ENCODE data around the gene NR5A1. TPM values are rescaled to one million over a fixed set of nuclear protein-coding genes. Genes with fewer than 3 reads are reported as not detected.

NR5A1 gene
- not detected in 2 replicates for total RNA-seq

DNA sequence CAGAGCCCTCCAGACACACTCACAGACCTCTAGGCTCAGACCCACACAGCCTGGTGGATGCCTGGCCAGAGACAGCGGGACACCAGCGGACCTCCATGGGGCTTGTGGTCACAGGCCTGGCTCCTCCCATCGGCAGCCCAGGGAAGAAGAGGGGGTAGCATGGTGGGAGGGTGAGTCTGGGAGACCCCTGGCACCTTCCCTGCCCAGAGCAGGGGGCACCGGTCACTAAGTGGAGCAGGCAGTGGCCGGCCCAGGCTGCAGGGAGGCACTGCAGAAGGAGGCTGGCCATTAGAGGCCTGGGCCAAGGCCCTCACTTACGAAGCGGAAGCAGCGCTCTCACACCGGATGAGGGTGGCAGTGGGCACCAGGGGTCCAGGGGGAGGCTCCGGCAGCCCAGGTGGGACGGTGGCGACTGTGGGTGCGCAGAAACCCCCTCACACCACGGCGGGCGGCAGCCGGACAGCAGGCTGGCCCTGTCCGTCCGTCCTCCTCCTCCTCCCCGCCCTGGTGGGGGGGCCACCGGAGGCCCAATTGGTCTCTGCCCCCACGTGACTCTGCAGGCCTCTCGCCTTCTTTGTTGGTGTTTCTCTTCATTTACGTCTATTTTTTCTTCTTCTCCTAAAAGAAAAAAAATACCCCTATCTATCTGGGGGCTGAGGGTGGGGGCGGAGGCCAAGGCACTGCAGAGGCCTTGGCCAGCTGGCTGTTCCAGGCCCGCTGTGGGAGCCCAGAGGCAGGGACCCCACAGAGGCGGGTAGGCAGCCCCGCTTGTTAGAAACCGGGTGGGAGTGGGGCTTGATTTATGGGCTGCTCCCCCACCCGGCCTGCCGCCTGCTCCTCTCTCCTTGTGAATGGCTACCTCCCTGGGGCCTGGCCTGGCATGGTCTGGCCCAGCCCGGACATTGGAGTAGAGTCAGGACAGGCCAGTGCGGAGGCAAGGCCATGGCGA lies at the start of gene NR5A1:
NR5A1 (minus strand) TSS at position 469 of the 949 bp plus-strand sequence. CDS start 4,004 bp downstream, outside the sequence.
- intact Hi-C loops (cut with micrococcal nuclease): no loop called here

DNA sequence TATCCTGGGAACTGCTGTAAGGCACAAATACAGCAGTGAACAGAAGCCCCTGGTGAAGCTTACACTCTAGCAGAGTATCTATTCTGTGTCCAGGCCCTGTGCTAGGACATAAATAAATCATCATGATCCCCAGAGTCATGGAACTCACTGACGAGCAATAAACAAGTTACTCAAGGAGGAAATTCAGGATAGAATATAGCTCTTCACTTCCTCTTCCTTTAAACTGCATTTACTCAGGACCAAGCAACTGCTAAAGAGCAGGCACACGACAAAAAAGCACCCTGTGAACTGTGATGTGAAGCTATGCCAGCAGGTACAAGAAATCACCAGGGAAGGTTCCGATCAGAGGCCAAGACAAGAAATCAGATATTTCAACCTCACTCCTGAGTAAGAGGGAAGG lies 47.8 kb upstream of the NR5A1 start:
- intact Hi-C loops (cut with micrococcal nuclease): no loop called here

DNA sequence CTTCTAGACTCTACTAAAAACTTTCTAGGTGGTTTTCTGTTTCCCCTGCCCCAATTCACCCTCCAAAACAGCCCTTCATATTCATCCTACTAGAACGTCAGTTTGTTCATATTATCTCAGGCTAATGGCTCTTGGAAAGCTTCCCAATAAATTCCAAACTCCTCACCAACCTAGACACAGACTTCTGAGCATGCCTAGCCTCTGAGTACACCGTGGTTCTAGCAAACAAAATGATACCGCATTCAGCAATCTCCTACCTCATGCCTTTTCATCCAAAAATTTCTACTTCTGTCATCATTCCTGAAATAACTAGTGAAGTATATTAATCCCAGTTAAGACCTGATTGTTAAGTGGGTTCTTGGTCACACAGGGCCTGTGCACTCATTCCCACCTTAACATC lies 46.5 kb upstream of the NR5A1 start:
- intact Hi-C loops (cut with micrococcal nuclease): no loop called here

DNA sequence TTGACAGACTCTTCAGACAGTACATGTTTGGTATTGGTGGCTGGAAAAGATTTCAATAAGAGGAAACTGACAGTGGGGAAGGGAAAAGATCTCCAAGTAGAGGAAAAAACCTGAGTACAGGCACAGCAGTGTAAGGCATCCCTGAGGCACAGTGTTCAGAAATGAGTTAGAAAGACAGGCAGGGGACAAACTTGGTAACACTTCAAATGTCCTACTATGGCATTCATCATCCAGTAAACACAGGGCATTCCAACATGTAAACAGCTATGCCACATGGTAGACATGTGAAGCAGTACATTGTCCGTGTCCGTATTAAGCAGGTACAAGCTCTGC lies 45.0 kb upstream of the NR5A1 start:
- intact Hi-C loops (cut with micrococcal nuclease): no loop called here

DNA sequence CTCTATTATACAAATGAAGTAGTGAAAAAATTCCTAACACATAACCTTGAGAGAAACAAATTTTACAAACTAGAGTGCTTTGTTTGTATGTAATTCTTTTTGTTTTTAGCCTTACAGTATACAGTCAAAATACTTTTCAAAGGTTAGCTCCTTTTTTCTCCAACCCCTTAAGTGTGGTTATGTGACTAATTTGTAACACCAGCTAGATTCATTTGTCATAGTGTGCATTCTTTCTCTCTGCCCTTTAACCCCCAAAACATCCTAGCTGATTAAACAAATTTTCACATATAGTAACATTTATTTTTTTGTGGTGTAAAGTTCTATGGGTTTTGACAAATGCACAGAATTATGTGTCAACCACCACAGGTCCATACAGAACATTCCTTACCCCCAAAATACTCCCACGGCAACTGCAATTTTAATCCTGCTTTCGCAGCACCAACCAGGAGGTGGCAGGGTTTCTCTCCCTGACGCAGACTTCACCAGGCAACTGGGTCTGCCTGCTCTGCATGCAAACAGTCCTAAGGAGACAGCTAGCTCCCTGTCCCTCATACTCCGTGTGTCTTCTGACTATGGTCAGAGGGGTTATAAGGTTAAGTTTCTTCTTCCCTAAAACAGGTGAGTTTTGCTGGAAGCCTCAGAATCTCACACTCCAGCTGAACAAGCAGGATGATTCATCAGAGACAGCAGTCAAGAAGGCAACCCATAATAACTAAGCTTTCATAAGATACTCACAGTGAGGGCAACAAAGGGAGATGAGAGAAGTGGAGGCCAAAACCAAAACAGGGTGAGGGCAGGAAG lies 44.5 kb upstream of the NR5A1 start:
- intact Hi-C loops (cut with micrococcal nuclease): loop anchor here (1.0 kb wide), 1 partner anchor 161 kb away; no protein-coding TSS in a partner anchor

DNA sequence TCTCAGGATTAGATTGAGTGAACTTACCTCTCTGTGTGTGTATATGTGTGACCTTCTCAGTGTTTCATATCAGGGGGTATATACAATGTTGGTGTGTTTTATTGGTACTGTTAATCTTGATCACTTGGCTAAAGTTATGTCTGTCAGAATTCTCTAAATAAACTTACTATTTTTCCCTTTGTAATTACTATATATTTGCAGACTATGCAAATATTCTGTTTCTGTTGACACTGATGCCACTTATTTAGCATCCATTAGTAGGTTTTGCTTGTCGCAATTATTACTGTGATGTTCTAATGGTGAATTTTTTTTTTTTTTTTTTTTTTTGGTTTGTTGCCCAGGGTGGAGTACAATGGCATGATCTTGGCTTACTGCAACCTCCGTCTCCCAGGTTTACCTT lies 42.9 kb upstream of the NR5A1 start:
- intact Hi-C loops (cut with micrococcal nuclease): no loop called here

DNA sequence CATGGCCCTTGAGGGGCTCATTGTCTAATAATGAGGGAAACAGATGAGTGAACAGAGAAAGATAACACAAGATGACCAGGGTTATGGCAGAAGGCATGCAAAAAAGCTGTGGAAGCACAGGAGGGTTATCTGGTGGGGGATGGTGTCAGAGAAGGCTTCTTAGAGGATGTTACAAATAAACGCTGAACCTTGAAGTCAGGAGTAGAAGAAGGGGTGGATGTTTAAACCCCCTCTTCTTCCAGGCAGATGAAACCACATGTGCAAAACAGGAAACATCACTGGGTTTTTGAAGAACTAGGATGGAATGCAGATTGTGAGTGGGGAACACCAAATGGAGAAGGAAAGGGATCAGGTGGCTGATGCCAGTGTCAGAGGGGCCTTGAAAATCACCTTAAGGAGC lies 41.8 kb upstream of the NR5A1 start:
- intact Hi-C loops (cut with micrococcal nuclease): no loop called here

DNA sequence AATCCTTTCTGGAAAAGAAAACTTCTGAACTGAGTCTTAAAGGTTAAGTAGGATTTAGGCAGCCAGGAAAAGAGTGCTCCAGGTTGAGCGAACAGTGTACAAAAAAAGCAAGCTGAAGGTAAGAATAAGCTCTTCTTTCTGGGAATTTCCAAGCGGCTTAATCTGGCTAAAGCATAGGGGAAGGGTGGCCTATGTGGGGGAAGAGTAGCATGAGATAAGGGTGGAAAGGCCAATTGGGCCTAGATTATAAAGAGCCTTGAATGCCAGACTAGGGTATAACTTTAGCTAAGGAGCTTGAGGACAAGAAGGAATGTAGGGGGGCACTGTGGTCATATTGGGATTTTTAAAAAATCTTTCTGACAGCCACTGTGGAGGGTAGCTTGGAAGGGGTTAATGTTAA lies 37.3 kb upstream of the NR5A1 start:
- intact Hi-C loops (cut with micrococcal nuclease): no loop called here

DNA sequence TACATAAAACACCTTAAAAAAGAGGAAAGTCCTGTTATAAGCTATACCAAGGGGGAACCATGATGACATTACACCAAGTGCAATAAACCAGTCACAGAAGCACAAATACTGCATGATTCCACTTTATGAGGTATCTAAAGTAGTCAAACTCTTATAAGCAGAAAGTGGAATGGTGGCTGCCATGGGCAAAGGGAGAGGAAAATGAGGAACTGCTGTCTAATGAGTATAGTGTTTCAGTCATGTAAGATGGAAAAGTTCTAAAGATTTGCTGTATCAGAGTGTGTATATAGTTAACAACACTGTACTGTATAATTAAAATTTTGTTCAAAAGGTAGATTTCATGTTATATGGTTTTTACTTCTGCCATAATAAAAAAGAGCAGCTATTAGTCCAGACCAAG lies 34.6 kb upstream of the NR5A1 start:
- intact Hi-C loops (cut with micrococcal nuclease): no loop called here

DNA sequence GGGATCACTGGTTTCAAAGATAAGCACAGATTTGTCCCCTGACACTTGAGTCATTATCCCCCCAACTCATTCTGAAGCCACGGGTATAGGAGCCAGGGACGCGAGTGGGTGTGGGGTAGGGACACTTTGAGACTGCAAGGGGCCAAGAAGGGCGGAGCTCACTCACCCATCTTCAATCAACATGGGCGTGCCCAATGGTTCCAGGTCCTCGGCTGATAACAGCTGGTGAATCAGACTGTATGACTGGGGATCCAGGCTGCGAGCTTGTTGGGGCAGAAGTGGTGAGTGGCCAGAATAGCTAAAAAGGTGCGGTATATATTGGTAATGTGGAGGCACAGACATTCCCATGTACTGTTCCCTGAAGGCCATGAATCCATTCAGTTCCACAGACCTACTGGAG lies 30.7 kb upstream of the NR5A1 start:
- intact Hi-C loops (cut with micrococcal nuclease): loop anchor here (2.0 kb wide), 1 partner anchor 411 kb away; no protein-coding TSS in a partner anchor

DNA sequence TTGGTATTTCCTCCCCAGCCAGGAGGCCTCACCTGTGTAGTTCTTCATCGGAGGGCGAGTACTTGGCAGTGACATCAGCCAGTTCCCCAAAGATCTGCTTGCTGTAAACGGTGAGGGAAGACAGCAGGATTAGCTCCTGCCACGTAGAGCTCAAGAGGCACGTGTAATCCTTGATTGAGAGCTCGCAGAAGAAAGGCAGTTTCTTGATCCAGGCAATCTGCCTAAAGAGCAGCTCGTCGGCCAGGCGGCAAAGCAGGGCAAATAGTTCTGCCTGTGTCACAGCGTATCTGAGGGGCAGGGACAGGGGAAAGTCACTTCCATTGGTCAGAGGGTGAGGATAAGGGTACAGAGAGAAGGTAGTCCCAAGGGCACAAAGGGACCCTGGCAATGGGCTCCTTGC lies 28.6 kb upstream of the NR5A1 start:
- intact Hi-C loops (cut with micrococcal nuclease): loop anchor here (1.0 to 2.0 kb wide), 2 partner anchors 117 to 409 kb away; no protein-coding TSS in a partner anchor

DNA sequence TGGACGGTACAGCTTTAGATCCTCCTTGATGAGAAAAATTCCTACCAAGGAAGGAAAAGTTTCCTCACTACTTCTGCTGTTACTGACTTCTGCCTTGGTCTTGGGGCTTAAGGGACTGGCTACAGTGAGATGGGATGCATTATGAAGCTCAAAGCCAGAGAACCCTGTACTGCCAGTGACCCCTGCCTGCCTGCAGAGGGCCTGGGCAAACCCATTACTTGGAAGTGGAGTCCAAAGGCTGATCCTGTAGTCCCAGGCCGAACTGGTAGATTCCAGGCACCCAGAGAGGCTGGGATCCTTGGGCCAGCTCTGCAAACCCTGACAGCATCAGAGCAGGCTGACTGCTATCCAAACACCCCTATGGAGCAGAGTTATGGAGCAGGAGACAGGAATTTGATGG lies 25.7 kb upstream of the NR5A1 start:
- intact Hi-C loops (cut with micrococcal nuclease): no loop called here

DNA sequence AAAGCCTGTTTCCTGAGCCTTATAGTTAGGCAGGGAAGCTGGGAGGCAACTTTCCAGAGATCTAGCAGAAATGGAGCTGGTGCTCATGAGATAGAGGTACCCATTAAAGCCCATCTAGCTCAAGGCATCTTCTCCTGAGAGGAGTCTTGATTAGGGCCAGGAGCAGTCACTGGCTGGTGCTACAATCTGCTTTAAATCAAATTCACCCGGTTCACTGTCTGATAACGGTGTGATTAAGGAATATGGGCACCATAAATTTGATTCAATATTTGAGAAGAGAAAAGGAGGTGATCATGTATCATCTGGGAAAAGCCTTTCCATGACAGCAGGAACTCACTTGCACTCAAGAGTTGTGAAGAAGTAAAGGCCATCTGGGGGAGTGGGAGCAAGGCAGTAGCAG lies 23.9 kb upstream of the NR5A1 start:
- intact Hi-C loops (cut with micrococcal nuclease): no loop called here

DNA sequence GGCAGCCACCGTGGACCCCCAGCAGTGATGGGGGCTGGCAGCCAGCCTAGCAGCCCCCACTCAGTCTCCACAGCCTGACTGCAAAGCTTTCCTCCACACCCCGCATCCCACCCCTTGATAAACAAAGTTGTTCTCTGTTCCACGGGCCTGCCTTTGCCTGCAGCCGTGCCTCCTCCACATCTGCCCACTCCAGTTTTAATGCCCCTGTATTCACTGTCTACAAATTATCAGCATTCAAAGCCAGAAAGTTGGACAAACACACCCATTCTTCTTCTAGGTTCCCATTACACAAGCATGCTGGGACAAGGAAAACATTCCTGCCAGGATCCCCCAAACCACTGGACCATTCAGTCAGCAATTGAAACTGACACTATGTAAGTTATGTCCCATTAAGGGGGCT lies 23.0 kb upstream of the NR5A1 start:
- intact Hi-C loops (cut with micrococcal nuclease): no loop called here

DNA sequence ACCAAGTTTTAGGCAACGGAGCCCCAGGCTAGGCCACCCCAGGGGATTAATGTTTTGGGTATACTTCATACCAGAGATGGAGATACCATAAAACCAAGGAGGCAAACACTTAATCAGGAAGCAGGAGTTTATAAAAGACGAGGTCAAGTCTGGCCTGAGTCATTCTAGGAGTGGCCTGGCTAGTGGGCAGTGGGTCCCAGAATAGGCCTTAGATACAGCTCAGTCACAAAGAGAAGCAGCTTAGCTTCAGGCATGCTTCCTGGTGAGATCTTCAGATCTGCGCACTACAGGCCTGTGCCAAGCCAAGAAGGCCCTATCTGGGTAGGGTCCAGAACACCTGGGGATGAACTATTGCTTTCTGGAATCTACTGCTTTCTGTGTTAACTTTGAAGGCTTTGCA lies 20.6 kb upstream of the NR5A1 start:
- intact Hi-C loops (cut with micrococcal nuclease): no loop called here

DNA sequence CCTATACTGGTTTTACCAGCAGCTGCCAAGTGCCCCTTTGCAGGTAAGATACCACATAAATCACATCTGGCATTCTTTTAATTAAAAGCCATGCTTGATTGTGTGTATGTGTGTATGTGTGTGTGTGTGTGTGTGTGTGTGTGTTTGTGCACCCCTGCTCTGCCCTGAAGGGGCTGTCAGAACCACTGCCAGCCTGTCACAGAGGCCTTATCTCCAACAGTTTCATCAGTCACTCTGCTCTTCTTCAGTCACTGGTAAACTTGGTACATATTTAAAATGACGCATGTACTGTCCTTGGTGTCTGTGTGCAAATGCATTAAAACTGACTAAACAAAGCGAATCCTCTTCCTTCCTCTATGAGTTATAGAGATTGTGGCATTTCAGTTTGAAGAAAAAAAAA lies 19.0 kb upstream of the NR5A1 start:
- intact Hi-C loops (cut with micrococcal nuclease): no loop called here

DNA sequence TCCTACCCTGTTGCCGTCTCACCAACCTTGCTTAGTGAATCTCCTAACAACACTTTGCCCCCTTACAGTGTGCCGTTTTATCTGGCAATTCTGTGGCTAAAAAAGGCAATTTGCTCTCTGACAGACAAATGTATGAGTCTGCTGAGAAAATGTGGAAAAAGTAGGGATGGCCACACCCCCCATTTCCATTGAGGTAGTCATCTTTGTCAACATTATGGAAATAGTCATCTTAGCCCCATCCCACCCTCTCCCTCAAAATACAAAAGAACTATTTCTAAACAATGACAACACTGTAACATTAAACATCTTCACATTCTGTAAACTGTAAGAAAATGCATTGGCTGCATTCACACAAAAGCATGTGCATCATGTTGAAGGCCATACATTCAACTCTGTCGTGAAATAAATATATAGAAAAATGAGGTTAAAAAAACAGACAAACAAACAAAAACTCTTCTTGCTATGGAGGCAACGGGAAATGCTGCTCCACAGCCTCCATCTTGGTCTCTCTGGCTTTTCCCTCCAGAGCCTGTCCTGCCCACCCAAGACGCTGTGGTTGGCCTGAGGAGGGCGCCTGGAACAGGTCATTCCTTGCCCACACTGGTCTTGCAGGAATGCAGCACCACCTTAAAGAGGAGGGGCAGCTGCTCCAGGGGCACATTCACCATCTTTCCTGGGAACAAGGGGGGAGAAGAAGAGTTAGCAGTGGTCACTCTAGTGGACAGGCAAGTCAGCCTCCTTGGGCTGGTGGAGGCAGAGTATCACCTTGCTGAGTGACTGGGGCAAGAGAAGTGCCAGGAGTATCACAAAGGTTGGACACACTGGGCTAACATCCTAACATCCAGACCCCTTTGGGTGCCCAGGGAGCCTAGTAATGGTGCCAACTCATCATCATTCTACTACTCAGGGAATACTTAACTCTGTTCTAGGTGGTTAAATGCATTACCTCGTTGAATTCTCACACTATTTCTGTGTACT lies 15.2 kb upstream of the NR5A1 start:
- intact Hi-C loops (cut with micrococcal nuclease): no loop called here

DNA sequence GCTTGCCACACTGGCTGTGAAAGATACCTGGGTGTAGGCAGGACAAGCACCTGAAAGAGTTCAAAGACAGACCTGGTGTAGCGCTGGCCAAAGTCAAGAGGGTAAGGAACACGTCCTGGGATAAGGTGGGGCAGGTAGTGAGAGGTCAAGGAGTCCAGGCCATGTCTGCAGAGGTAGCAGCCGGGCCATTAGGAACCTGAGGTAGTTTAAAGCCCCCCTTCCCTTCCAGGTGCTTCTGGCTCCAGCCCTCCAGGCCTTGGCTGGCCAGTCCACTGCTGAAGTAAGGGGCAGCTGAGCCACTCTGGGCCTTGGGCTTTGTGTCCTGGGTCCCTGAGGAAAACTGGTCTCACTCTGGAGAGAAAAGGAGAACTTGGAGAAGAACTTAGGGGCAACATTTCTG lies 13.9 kb upstream of the NR5A1 start:
- intact Hi-C loops (cut with micrococcal nuclease): no loop called here

DNA sequence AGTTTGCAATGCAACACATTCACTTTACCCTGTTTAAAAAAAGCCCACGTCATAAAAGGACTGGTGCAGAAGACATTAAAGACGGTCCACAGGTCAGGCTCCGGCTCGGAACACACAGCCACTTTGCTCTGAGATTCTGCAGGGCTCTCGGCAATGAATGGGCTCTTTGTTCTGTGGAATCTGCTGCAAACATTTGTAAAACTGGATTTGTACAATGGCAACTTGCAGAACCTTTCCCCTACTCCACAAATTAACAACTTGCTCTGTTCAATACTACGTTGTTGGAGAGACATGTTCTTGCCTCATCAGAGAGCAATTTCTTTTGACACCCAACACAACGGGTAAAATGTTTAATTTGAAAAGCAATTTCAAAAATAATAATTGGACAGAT lies 13.0 kb upstream of the NR5A1 start:
- intact Hi-C loops (cut with micrococcal nuclease): no loop called here

DNA sequence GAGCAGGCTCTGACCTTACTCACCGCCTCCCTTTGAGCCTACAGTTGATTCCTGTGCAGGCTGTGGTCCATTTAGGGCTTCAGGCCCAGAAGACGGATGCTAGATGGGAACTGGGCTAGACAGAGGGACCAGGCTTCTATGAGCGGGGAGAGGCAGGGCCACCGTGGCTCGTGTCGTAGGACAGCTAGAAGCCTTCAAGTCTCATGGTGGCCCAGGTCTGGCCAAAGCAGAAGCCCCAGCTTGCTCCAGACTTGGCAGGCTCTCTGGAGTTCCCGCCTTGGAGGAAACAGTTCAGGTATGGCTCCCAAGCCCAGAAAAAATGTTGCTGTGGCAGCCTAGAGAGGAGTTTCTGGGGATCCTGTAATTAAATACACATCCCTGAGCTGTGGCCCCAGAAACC lies 10.9 kb upstream of the NR5A1 start:
- intact Hi-C loops (cut with micrococcal nuclease): no loop called here

DNA sequence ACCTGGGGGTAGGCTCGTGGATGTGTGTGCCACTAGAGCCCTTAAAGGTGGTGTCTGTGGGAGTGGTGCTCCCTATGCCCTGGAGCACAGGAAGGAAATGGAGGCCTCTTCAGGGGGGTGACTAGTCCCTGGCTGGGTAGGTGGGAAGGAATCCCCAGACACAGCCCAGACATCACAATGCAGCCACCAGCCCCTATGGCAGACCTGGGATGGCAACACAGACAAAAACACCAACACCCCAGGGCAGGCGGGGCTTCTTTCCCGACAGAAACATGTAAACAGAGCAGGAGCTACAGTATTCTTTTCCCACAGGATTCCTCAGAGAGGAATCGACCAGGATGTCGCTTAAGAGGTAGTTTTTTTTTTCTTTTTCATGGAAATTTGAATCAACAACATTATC lies 10.4 kb upstream of the NR5A1 start:
- intact Hi-C loops (cut with micrococcal nuclease): no loop called here

Measured in T-helper 1 cell treated with Interleukin-12 subunit alpha and Interleukin-12 subunit beta and Interleukin-4 antibody, amounts not matched to agents 30 ng/mL and 1 ng/mL, for 36 hours (primary cell).